ENCODE data around the gene CDA. TPM values are rescaled to one million over a fixed set of nuclear protein-coding genes. Genes with fewer than 3 reads are reported as not detected.

CDA gene
- total and polyA plus RNA-seq, 2 donors from 2014 or later, result 6.0 to 29.9 TPM

- DNase-seq (no peak), FAIRE-seq (no peak)
- no peaks in the 10 kb centered on the region for H3K9me3 ChIP-seq (ENCODE audit: control insufficient read depth in 2 of 3, insufficient read depth in 1 of 3, low read length in 3 of 3)
- H3K4me3 ChIP-seq (ENCODE audit: low read length in 3 of 3), result no peak overlapping the region
- TF ChIP-seq, protein P1, sequence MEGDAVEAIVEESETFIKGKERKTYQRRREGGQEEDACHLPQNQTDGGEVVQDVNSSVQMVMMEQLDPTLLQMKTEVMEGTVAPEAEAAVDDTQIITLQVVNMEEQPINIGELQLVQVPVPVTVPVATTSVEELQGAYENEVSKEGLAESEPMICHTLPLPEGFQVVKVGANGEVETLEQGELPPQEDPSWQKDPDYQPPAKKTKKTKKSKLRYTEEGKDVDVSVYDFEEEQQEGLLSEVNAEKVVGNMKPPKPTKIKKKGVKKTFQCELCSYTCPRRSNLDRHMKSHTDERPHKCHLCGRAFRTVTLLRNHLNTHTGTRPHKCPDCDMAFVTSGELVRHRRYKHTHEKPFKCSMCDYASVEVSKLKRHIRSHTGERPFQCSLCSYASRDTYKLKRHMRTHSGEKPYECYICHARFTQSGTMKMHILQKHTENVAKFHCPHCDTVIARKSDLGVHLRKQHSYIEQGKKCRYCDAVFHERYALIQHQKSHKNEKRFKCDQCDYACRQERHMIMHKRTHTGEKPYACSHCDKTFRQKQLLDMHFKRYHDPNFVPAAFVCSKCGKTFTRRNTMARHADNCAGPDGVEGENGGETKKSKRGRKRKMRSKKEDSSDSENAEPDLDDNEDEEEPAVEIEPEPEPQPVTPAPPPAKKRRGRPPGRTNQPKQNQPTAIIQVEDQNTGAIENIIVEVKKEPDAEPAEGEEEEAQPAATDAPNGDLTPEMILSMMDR (IDR thresholded peaks at IDR 0.05; ENCODE audit: borderline replicate concordance, extremely low read depth, insufficient read depth), result no peak
- no peak overlapping the region for H3K27ac ChIP-seq (ENCODE audit: low read depth in 2 of 2, low read length in 2 of 2)
- no peaks in the 10 kb centered on the region for H3K27me3 ChIP-seq (ENCODE audit: control insufficient read depth, insufficient read depth, low read length)
- intact Hi-C loops (cut with DNase I), result no loop called here
- H3K36me3 ChIP-seq (ENCODE audit: control insufficient read depth in 2 of 3, insufficient read depth in 3 of 3, low read length in 3 of 3), result no peaks in the 10 kb centered on the region
- H3K9ac ChIP-seq (ENCODE audit: low read length in 3 of 3), result no peak overlapping the region
- H3K4me1 ChIP-seq (ENCODE audit: control insufficient read depth in 2 of 3, insufficient read depth in 2 of 3, low read depth in 1 of 3, low read length in 3 of 3), result peaks cover 0 to 5% (median 0%) of the 10 kb centered on the region in 3 donors
Measured at GRCh38 chr1:20665726-20666125, 76.8 kb downstream of the CDA start.

DNA sequence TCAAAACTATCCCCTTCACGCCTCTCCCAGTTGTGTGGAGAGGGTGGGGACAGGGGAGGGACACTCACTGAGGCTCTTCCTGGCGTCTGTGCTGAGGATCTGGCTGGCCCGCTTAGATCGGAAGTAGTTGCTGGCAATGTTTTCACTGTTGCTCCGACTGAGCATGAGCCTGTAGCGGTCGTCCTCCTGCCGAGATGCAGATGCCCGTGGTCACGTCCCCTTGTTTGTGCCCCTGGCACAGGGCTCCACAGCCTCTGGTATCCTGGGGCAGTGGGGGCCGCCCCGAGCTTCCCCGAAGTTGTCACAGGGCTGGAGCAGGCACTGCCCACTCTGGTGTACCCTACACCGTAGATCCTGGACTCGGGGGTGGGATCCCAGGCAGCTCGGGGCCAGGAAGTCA lies 77.2 kb downstream of the CDA start:
- intact Hi-C loops (cut with DNase I), result no loop called here
- TF ChIP-seq, protein P1 (IDR thresholded peaks at IDR 0.05; ENCODE audit: borderline replicate concordance, extremely low read depth, insufficient read depth), result no peak
- no peaks in the 10 kb centered on the region for H3K36me3 ChIP-seq (ENCODE audit: control insufficient read depth in 2 of 3, insufficient read depth in 3 of 3, low read length in 3 of 3)
- peaks cover 0 to 5% (median 0%) of the 10 kb centered on the region in 3 donors for H3K4me1 ChIP-seq (ENCODE audit: control insufficient read depth in 2 of 3, insufficient read depth in 2 of 3, low read depth in 1 of 3, low read length in 3 of 3)
- H3K9ac ChIP-seq (ENCODE audit: low read length in 3 of 3), result no peak overlapping the region
- DNase-seq, result no peak
- no peak overlapping the region for H3K4me3 ChIP-seq (ENCODE audit: low read length in 3 of 3)
- no peak overlapping the region for H3K27ac ChIP-seq (ENCODE audit: low read depth in 2 of 2, low read length in 2 of 2)
- no peaks in the 10 kb centered on the region for H3K9me3 ChIP-seq (ENCODE audit: control insufficient read depth in 2 of 3, insufficient read depth in 1 of 3, low read length in 3 of 3)
- FAIRE-seq, result no peak
- no peaks in the 10 kb centered on the region for H3K27me3 ChIP-seq (ENCODE audit: control insufficient read depth, insufficient read depth, low read length)

- intact Hi-C loops (cut with DNase I), result no loop called here
- DNase-seq, result no peak
- Histone ChIP-seq H3K36me3 (ENCODE audit: control insufficient read depth in 2 of 3, insufficient read depth in 3 of 3, low read length in 3 of 3) (no peaks in the 10 kb centered on the region), H3K9ac (ENCODE audit: low read length in 3 of 3) (no peak overlapping the region), H3K27ac (ENCODE audit: low read depth in 2 of 2, low read length in 2 of 2) (no peak overlapping the region), H3K4me1 (ENCODE audit: control insufficient read depth in 2 of 3, insufficient read depth in 2 of 3, low read depth in 1 of 3, low read length in 3 of 3) (peaks cover 0 to 5% (median 0%) of the 10 kb centered on the region in 3 donors), H3K4me3 (ENCODE audit: low read length in 3 of 3) (no peak overlapping the region), H3K27me3 (ENCODE audit: control insufficient read depth, insufficient read depth, low read length) (no peaks in the 10 kb centered on the region), H3K9me3 (ENCODE audit: control insufficient read depth in 2 of 3, insufficient read depth in 1 of 3, low read length in 3 of 3) (no peaks in the 10 kb centered on the region)
- TF ChIP-seq, protein P1 (IDR thresholded peaks at IDR 0.05; ENCODE audit: borderline replicate concordance, extremely low read depth, insufficient read depth), result no peak
- FAIRE-seq, result no peak
Measured at GRCh38 chr1:20666804-20667203, 77.9 kb downstream of the CDA start.

Other genes starting within 250 kb of the CDA start
- 80.6 TPM for gene CAMK2N1, start 102.9 kb upstream of the CDA start, total RNA-seq
- gene CAMK2N1, start 102.9 kb upstream of the CDA start, polyA plus RNA-seq (ENCODE audit: insufficient read depth, low read depth, low replicate concordance), result 120 TPM
- 33.0 TPM for gene MUL1, start 80.9 kb upstream of the CDA start, total RNA-seq
- 40.0 TPM for gene MUL1, start 80.9 kb upstream of the CDA start, polyA plus RNA-seq (ENCODE audit: insufficient read depth, low read depth, low replicate concordance)
- 2.5 TPM for gene FAM43B, start 36.5 kb upstream of the CDA start, total RNA-seq
- 1.7 TPM for gene FAM43B, start 36.5 kb upstream of the CDA start, polyA plus RNA-seq (ENCODE audit: insufficient read depth, low read depth, low replicate concordance)
- 72.7 TPM for gene PINK1, start 44.4 kb downstream of the CDA start, total RNA-seq
- gene PINK1, start 44.4 kb downstream of the CDA start, polyA plus RNA-seq (ENCODE audit: insufficient read depth, low read depth, low replicate concordance), result 156 TPM
- 206 TPM for gene DDOST, start 72.3 kb downstream of the CDA start, total RNA-seq
- gene DDOST, start 72.3 kb downstream of the CDA start, polyA plus RNA-seq (ENCODE audit: insufficient read depth, low read depth, low replicate concordance), result 146 TPM
- gene KIF17, start 128.9 kb downstream of the CDA start, total RNA-seq, result 4.9 TPM
- gene KIF17, start 128.9 kb downstream of the CDA start, polyA plus RNA-seq (ENCODE audit: insufficient read depth, low read depth, low replicate concordance), result 3.7 TPM
- gene SH2D5, start 143.6 kb downstream of the CDA start, total RNA-seq, result 0.57 TPM
- 0.19 TPM for gene SH2D5, start 143.6 kb downstream of the CDA start, polyA plus RNA-seq (ENCODE audit: insufficient read depth, low read depth, low replicate concordance)
- 198 TPM for gene HP1BP3, start 198.2 kb downstream of the CDA start, total RNA-seq
- 52.4 TPM for gene HP1BP3, start 198.2 kb downstream of the CDA start, polyA plus RNA-seq (ENCODE audit: insufficient read depth, low read depth, low replicate concordance)

All from kidney (tissue), 14 donors.